H1 (cell line): ENCODE results near the gene CNTN3. TPM values are rescaled to one million over a fixed set of nuclear protein-coding genes. Genes with fewer than 3 reads are reported as not detected.

Experiments used
- CTCF ChIA-PET: fragments of 300-600 bp; sonication (Branson Sonifier 250); formaldehyde crosslinking; loops from one replicate; lab custom pipeline; 2021; ENCODE audit not compliant: partially characterized antibody; lab: Charles Lee
- POLR2A ChIA-PET: fragments of 300-600 bp; sonication (Branson Sonifier 250); formaldehyde crosslinking; loops from one replicate; lab custom pipeline; 2021; ENCODE audit warnings: inconsistent platforms; ENCODE audit not compliant: partially characterized antibody; lab: Charles Lee
- DNase-seq, 2 experiments: peaks; one replicate each; pipeline versions ENCODE4 v3.0.0 to v3.0.0-alpha.2; 2010 to 2022; ENCODE audit warnings: low spot score in 2 of 2, low read depth in 1 of 2, mixed read lengths in 1 of 2
- FAIRE-seq: peaks from 2 replicates; lab custom pipeline; 2011; peaks lifted over from hg19 to GRCh38; lab: Jason Lieb, UNC
- H2AFZ ChIP-seq: 2 replicates; pipeline ENCODE4 v1.8.1; 2012; ENCODE audit warnings: low read length, inconsistent platforms
- H2AK5ac ChIP-seq: 2 replicates; pipeline ENCODE4 v1.6.1; 2013; ENCODE audit warnings: low read depth, low read length
- H2BK120ac ChIP-seq: replicated peaks from 2 replicates; pipeline ENCODE3; 2013; ENCODE audit warnings: low read depth, low read length, inconsistent platforms
- H2BK12ac ChIP-seq: 2 replicates; pipeline ENCODE4 v1.6.1; 2013; ENCODE audit warnings: low read depth, low read length
- H2BK15ac ChIP-seq: 2 replicates; pipeline ENCODE4 v1.6.1; 2013; ENCODE audit warnings: low read length
- H2BK20ac ChIP-seq: 2 replicates; pipeline ENCODE4 v1.6.1; 2013; ENCODE audit warnings: low read length
- H2BK5ac ChIP-seq: 2 replicates; pipeline ENCODE4 v1.6.1; 2013; ENCODE audit warnings: low read depth, low read length
- H3K14ac ChIP-seq: 2 replicates; pipeline ENCODE4 v1.6.1; 2013; ENCODE audit warnings: inconsistent platforms; ENCODE audit not compliant: insufficient read length
- H3K18ac ChIP-seq: 2 replicates; pipeline ENCODE4 v1.6.1; 2013; ENCODE audit warnings: low read length; ENCODE audit errors: extremely low read depth
- H3K23ac ChIP-seq: 2 replicates; pipeline ENCODE4 v1.6.1; 2013; ENCODE audit warnings: inconsistent platforms; ENCODE audit not compliant: insufficient read length
- H3K23me2 ChIP-seq: 2 replicates; pipeline ENCODE4 v1.6.1; 2013; ENCODE audit warnings: low read depth, low read length
- H3K27ac ChIP-seq: 2 replicates; pipeline ENCODE4 v1.6.1; 2011; ENCODE audit warnings: low read depth, low read length, inconsistent platforms
- H3K27me3 ChIP-seq, 4 experiments: replicated peaks in 1 of 4; 1 replicate in 1 of 4; 2 replicates in 3 of 4; pipeline versions ENCODE4 v1.6.1 to v1.8.1; 2011 to 2013; ENCODE audit warnings: low read length in 3 of 4, mild to moderate bottlenecking in 3 of 4, inconsistent platforms in 2 of 4, mixed read lengths in 2 of 4, moderate library complexity in 1 of 4; ENCODE audit not compliant: control insufficient read depth in 3 of 4, insufficient read depth in 3 of 4; ENCODE audit errors: extremely low read depth in 1 of 4
- H3K36me3 ChIP-seq, 4 experiments: 2 replicates each; pipeline versions ENCODE4 v1.6.1 to v1.8.1; 2011 to 2013; ENCODE audit warnings: mild to moderate bottlenecking in 4 of 4, low read length in 3 of 4, moderate library complexity in 2 of 4, control low read depth in 1 of 4, inconsistent platforms in 1 of 4; ENCODE audit not compliant: insufficient read depth in 4 of 4, control insufficient read depth in 2 of 4
- H3K4ac ChIP-seq: replicated peaks from 2 replicates; pipeline ENCODE3; 2013; ENCODE audit warnings: low read length, low read depth, mixed read lengths, inconsistent platforms; ENCODE audit not compliant: insufficient read length
- H3K4me1 ChIP-seq, 4 experiments: replicated peaks in 1 of 4; 1 replicate in 1 of 4; 2 replicates in 3 of 4; pipeline versions ENCODE4 v1.6.1 to v1.8.1; 2011 to 2013; ENCODE audit warnings: low read length in 3 of 4, inconsistent platforms in 2 of 4, mixed read lengths in 1 of 4; ENCODE audit not compliant: insufficient read depth in 4 of 4, control insufficient read depth in 3 of 4
- H3K4me2 ChIP-seq, 2 experiments: 2 replicates each; pipeline versions ENCODE4 v1.6.1 to v1.8.1; 2011 to 2013; ENCODE audit warnings: low read depth in 2 of 2, low read length in 2 of 2, control low read depth in 1 of 2, inconsistent platforms in 1 of 2, mild to moderate bottlenecking in 1 of 2; ENCODE audit not compliant: insufficient read depth in 1 of 2
- H3K4me3 ChIP-seq, 4 experiments: fragments of 200-600, 300-600 bp in 1 of 4; sonication (generic), shearing (Covaris generic), sonication (Bioruptor Twin) in 1 of 4; 2 replicates each; pipeline versions ENCODE4 v1.5.1 to v1.8.1; 2011 to 2016; ENCODE audit warnings: low read length in 4 of 4, low read depth in 3 of 4, control low read depth in 2 of 4, inconsistent platforms in 2 of 4, mild to moderate bottlenecking in 2 of 4, mixed read lengths in 1 of 4, moderate library complexity in 1 of 4; ENCODE audit not compliant: insufficient read depth in 2 of 4; ENCODE audit errors: extremely low read depth in 1 of 4
- H3K56ac ChIP-seq: replicated peaks from 2 replicates; pipeline ENCODE3; 2013; ENCODE audit warnings: low read depth, mild to moderate bottlenecking, mixed read lengths, low read length, inconsistent platforms; ENCODE audit not compliant: insufficient read length
- H3K79me1 ChIP-seq: 2 replicates; pipeline ENCODE4 v1.6.1; 2013; ENCODE audit warnings: low read depth, low read length, control low read depth
- H3K79me2 ChIP-seq, 2 experiments: 2 replicates each; pipeline versions ENCODE4 v1.6.1 to v1.8.1; 2012 to 2013; ENCODE audit warnings: low read length in 2 of 2, mild to moderate bottlenecking in 2 of 2, inconsistent platforms in 1 of 2; ENCODE audit not compliant: insufficient read depth in 2 of 2, control insufficient read depth in 1 of 2
- H3K9ac ChIP-seq, 4 experiments: replicated peaks in 1 of 4; 1 replicate in 1 of 4; 2 replicates in 3 of 4; pipeline versions ENCODE4 v1.6.1 to v1.8.1; 2011 to 2013; ENCODE audit warnings: low read depth in 3 of 4, low read length in 3 of 4, control low read depth in 2 of 4, mild to moderate bottlenecking in 2 of 4, moderate library complexity in 2 of 4, inconsistent platforms in 1 of 4; ENCODE audit errors: extremely low read depth in 1 of 4
- H3K9me3 ChIP-seq, 2 experiments: 2 replicates each; pipeline versions ENCODE4 v1.6.1 to v1.8.1; 2012 to 2013; ENCODE audit warnings: mild to moderate bottlenecking in 2 of 2, moderate library complexity in 2 of 2, control low read depth in 1 of 2, inconsistent platforms in 1 of 2, low read depth in 1 of 2, low read length in 1 of 2, mixed read lengths in 1 of 2; ENCODE audit not compliant: insufficient read depth in 2 of 2
- H4K20me1 ChIP-seq, 2 experiments: replicated peaks in 1 of 2; 2 replicates each; pipeline versions ENCODE3 to v1.8.1; 2011 to 2013; ENCODE audit warnings: inconsistent platforms in 2 of 2, low read length in 2 of 2, mild to moderate bottlenecking in 1 of 2; ENCODE audit not compliant: insufficient read depth in 2 of 2, control insufficient read depth in 1 of 2
- H4K5ac ChIP-seq: 2 replicates; pipeline ENCODE4 v1.6.1; 2013; ENCODE audit warnings: low read length, low read depth, mixed read lengths, inconsistent platforms; ENCODE audit not compliant: insufficient read length
- H4K8ac ChIP-seq: 2 replicates; pipeline ENCODE4 v1.8.0; 2013; ENCODE audit warnings: mild to moderate bottlenecking, moderate library complexity, low read length, inconsistent platforms; ENCODE audit not compliant: insufficient read depth; ENCODE audit errors: extremely low read depth
- H4K91ac ChIP-seq: replicated peaks from 2 replicates; pipeline ENCODE3; 2013; ENCODE audit warnings: low read length, mixed read lengths, inconsistent platforms; ENCODE audit not compliant: insufficient read length
- BCL11A ChIP-seq, 2 experiments: IDR thresholded peaks; one replicate each; pipeline ENCODE4 v1.6.1; 2011; ENCODE audit warnings: low read depth in 2 of 2, low read length in 2 of 2, mild to moderate bottlenecking in 2 of 2
- CBX8 ChIP-seq: fragments of 300-800, 300-1000 bp; sonication (generic); IDR thresholded peaks from 2 replicates; pipeline ENCODE4 v1.7.1; 2016; ENCODE audit warnings: low read depth, low read length, borderline replicate concordance
- FOSL1 ChIP-seq: IDR thresholded peaks from 2 replicates; pipeline ENCODE4 v1.6.1; 2011; ENCODE audit warnings: mild to moderate bottlenecking, low read depth, low read length, moderate library complexity; ENCODE audit not compliant: insufficient read depth
- HDAC2 ChIP-seq, 2 experiments: fragments of 300-600 bp in 1 of 2; sonication (generic) in 1 of 2; IDR thresholded peaks; 2 replicates each; pipeline ENCODE4 v1.6.1; 2011 to 2012; ENCODE audit warnings: low read depth in 2 of 2, low read length in 2 of 2, mild to moderate bottlenecking in 2 of 2, moderate library complexity in 2 of 2, borderline replicate concordance in 1 of 2, inconsistent platforms in 1 of 2
- KDM1A ChIP-seq: fragments of 200-600, 300-600 bp; sonication (generic); IDR thresholded peaks from 2 replicates; pipeline ENCODE4 v1.7.1; 2016; ENCODE audit warnings: mild to moderate bottlenecking, low read length, borderline replicate concordance
- MAFK ChIP-seq: IDR thresholded peaks from 2 replicates; pipeline ENCODE4 v1.6.1; 2012; ENCODE audit warnings: low read depth, mild to moderate bottlenecking, improper control_type of control experiment, low read length
- NANOG ChIP-seq: IDR thresholded peaks from 2 replicates; pipeline ENCODE4 v1.6.1; 2011; ENCODE audit warnings: low read length, low read depth, mild to moderate bottlenecking, inconsistent platforms; ENCODE audit not compliant: insufficient read depth, poor library complexity, severe bottlenecking
- RFX5 ChIP-seq: IDR thresholded peaks from 2 replicates; pipeline ENCODE4 v1.6.1; 2011; ENCODE audit warnings: low read depth, low read length, improper control_type of control experiment, borderline replicate concordance
- RNF2 ChIP-seq: fragments of 200-900, 300-1000 bp; sonication (generic); IDR thresholded peaks from 2 replicates; pipeline ENCODE4 v1.7.1; 2016; ENCODE audit warnings: borderline replicate concordance, low read depth, mild to moderate bottlenecking, antibody characterized with exemption, low read length; ENCODE audit not compliant: poor library complexity, severe bottlenecking; ENCODE audit errors: missing control alignments
- RXRA ChIP-seq: IDR thresholded peaks from 2 replicates; pipeline ENCODE4 v1.6.1; 2011; ENCODE audit warnings: low read depth, mild to moderate bottlenecking, low read length, moderate library complexity; ENCODE audit not compliant: insufficient read depth
- SAP30 ChIP-seq: fragments of 300-600 bp; sonication (generic); IDR thresholded peaks from 2 replicates; pipeline ENCODE4 v1.7.1; 2012; ENCODE audit warnings: low read length, moderate library complexity, mild to moderate bottlenecking, inconsistent platforms; ENCODE audit not compliant: insufficient read depth, insufficient replicate concordance
- SRF ChIP-seq: IDR thresholded peaks from 2 replicates; pipeline ENCODE4 v1.6.1; 2011; ENCODE audit warnings: mild to moderate bottlenecking, low read depth, low read length, moderate library complexity
- TBP ChIP-seq: IDR thresholded peaks from 2 replicates; pipeline ENCODE4 v1.6.1; 2011; ENCODE audit warnings: low read depth, low read length, improper control_type of control experiment
- WGBS, 2 experiments: shearing (Covaris generic) in 1 of 2; methylation state at CpG; one replicate each; pipeline versions ENCODE4 v1.1.6 to v1.1.7; 2013 to 2015; ENCODE audit warnings: low lambda C conversion rate in 2 of 2, mixed read lengths in 2 of 2, inconsistent platforms in 1 of 2, low coverage in 1 of 2, missing lambda C conversion rate in 1 of 2; ENCODE audit not compliant: insufficient replicate concordance in 2 of 2, insufficient coverage in 1 of 2, insufficient read length in 1 of 2; ENCODE audit errors: extremely low coverage in 1 of 2, missing lambda C conversion rate in 1 of 2; 5-methylcytosine and 5-hydroxymethylcytosine counted together
- polyA plus RNA-seq, 7 experiments: library from polyadenylated mRNA; depleted of rRNA in 3 of 7; stranded (reverse) in 5 of 7; unstranded in 2 of 7; fragments of >200 nt in 5 of 7; fragments of 200-250 nt in 2 of 7; gene quantifications; 1 replicate in 5 of 7; 2 replicates in 1 of 7; 4 replicates in 1 of 7; pipeline versions ENCODE4 v1.2.1 to v1.2.3, GENCODE V29; 2011 to 2013; ENCODE audit warnings: missing spikeins in 2 of 7, mixed read lengths in 2 of 7
- total RNA-seq: library from RNA; stranded (reverse); fragmentation: NEBNext Ultra II Directional; extraction: Animal tissue kit (Norgen Biotek cat#: 25700); gene quantifications from 2 replicates; pipeline ENCODE4 v1.2.1, GENCODE V29; 2021

CNTN3 gene
- total and polyA plus RNA-seq, 2 of the 8 experiments (the other 6 are each of a cell fraction or from before 2014, with no cell fraction given) = 0.11 to 0.13 TPM

DNA sequence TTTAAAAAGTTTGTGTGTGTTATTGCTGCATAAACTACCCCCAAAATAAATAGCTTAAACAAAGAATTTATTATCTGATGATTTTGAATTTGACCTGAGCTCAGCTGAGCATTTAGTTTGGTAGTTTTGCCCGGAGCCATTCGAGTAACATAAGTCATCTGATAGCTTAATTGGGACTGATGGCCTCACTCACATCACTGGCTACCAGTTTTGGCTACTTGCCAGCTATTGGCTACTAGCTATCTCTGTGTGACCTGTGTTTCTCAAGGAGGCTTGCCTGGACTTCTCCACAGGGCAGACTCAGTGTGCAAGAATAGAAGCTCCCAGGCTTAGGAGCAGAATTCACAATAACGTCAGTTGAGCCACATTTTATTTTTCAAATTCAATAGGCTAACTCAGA is 9.0 kb downstream of the CNTN3 start:
- Histone ChIP-seq H2AFZ (no peak overlapping the region), H3K27me3 (no peaks in the 10 kb centered on the region), H3K23ac (no peak overlapping the region), H3K4me3 (no peak overlapping the region), H2BK20ac (no peak overlapping the region), H3K36me3 (no peaks in the 10 kb centered on the region), H3K9ac (no peak overlapping the region), H2BK12ac (no peak overlapping the region), H3K14ac (no peak overlapping the region), H3K23me2 (no peaks in the 10 kb centered on the region), H4K5ac (no peak overlapping the region), H3K4me2 (no peak overlapping the region), H3K4me1 (no peaks in the 10 kb centered on the region), H3K56ac (no peak overlapping the region), H2BK120ac (no peak overlapping the region), H3K27ac (no peak overlapping the region), H3K9me3 (no peaks in the 10 kb centered on the region), H2BK15ac (no peak overlapping the region), H3K79me1 (no peaks in the 10 kb centered on the region), H4K8ac (no peak overlapping the region), H4K20me1 (no peaks in the 10 kb centered on the region), H2BK5ac (no peak overlapping the region), H4K91ac (no peak overlapping the region), H3K18ac (no peak overlapping the region), H2AK5ac (no peak overlapping the region), H3K4ac (no peak overlapping the region), H3K79me2 (no peaks in the 10 kb centered on the region)
- DNase-seq (no peak), FAIRE-seq (no peak)
- CTCF ChIA-PET = interaction anchor here (0.6 kb wide), 1 partner anchor 131 kb away, joined by 3 read pairs; no protein-coding TSS in a partner anchor
- POLR2A ChIA-PET = no interaction called here
- 96% methylated on average over 3 of the region's 3 CpGs; no CpG with 5 or more reads in 1 of the 2 experiments for WGBS, 2 experiments
- TF ChIP-seq RXRA (no peak), CBX8 (no peak), SRF (no peak), SAP30 (no peak), MAFK (no peak), RFX5 (no peak), HDAC2 (IDR thresholded peaks at IDR 0.05; ENCODE audit: borderline replicate concordance in 1 of 2, low read depth in 2 of 2, low read length in 2 of 2) (no peak), FOSL1 (no peak), NANOG (no peak), RNF2 (no peak), TBP (no peak), BCL11A (IDR thresholded peaks at IDR 0.05; ENCODE audit: low read depth in 2 of 2, low read length in 2 of 2) (no peak), KDM1A (no peak)
